OCI-LY7 (cell line): ENCODE results near the gene SETBP1. TPM values are rescaled to one million over a fixed set of nuclear protein-coding genes. Genes with fewer than 3 reads are reported as not detected.

Experiments
- BruUV-seq: library from RNA; stranded (reverse); fragments of 400-500 nt; replicated peaks from 2 replicates; lab custom pipeline; 2021; lab: Mats Ljungman, UMichigan
- CTCF ChIA-PET: fragments of 300-600 bp; sonication (Branson Sonifier 250); formaldehyde crosslinking; loops from one replicate; lab custom pipeline; 2022; ENCODE audit warnings: antibody characterized with exemption; ENCODE audit not compliant: unreplicated experiment; lab: Charles Lee
- POLR2A ChIA-PET: fragments of 300-600 bp; sonication (Branson Sonifier 250); formaldehyde crosslinking; loops from one replicate; lab custom pipeline; 2022; ENCODE audit warnings: antibody characterized with exemption; lab: Charles Lee
- DNase-seq: peaks from one replicate; pipeline ENCODE4 v3.0.0-alpha.2; 2015; ENCODE audit warnings: low spot score
- H2AFZ ChIP-seq: fragments of 200-600 bp; sonication (generic), shearing (Covaris generic); 2 replicates; pipeline ENCODE4 v1.6.1; 2014; ENCODE audit warnings: mild to moderate bottlenecking, antibody characterized with exemption, low read length, moderate library complexity
- H3K27ac ChIP-seq: fragments of 200-600 bp; sonication (generic); 2 replicates; pipeline ENCODE4 v1.5.1; 2014; ENCODE audit warnings: mixed run types, low read depth, mild to moderate bottlenecking, moderate library complexity, low read length, inconsistent platforms; ENCODE audit not compliant: poor library complexity, severe bottlenecking
- H3K36me3 ChIP-seq: fragments of 200-600 bp; sonication (generic); 2 replicates; pipeline ENCODE4 v1.6.1; 2014; ENCODE audit warnings: mild to moderate bottlenecking, antibody characterized with exemption, low read length, moderate library complexity, mixed read lengths; ENCODE audit not compliant: insufficient read depth
- H3K4me1 ChIP-seq: fragments of 200-600 bp; sonication (generic); 2 replicates; pipeline ENCODE4 v1.5.1; 2014; ENCODE audit warnings: mild to moderate bottlenecking, low read length; ENCODE audit not compliant: insufficient read depth, poor library complexity, severe bottlenecking
- H3K4me2 ChIP-seq: fragments of 200-600 bp; sonication (generic); 2 replicates; pipeline ENCODE4 v1.6.1; 2014; ENCODE audit warnings: mild to moderate bottlenecking, low read length
- H3K4me3 ChIP-seq: fragments of 200-600 bp; sonication (generic); 2 replicates; pipeline ENCODE4 v1.5.1; 2014; ENCODE audit warnings: mild to moderate bottlenecking, low read depth, low read length; ENCODE audit not compliant: poor library complexity, severe bottlenecking
- H3K79me2 ChIP-seq: fragments of 200-600 bp; sonication (generic); 2 replicates; pipeline ENCODE4 v1.6.1; 2016; ENCODE audit warnings: low read depth, mild to moderate bottlenecking, low read length, moderate library complexity, mixed read lengths; ENCODE audit not compliant: insufficient read depth
- H3K9me2 ChIP-seq: fragments of 200-600 bp; sonication (generic); 2 replicates; pipeline ENCODE4 v1.6.1; 2016; ENCODE audit warnings: mild to moderate bottlenecking, low read length, mixed read lengths; ENCODE audit not compliant: insufficient read depth
- H3K9me3 ChIP-seq: fragments of 200-600 bp; sonication (generic); 2 replicates; pipeline ENCODE4 v1.6.1; 2014; ENCODE audit warnings: mild to moderate bottlenecking, mixed run types, low read length, mixed read lengths
- H4K20me1 ChIP-seq: fragments of 200-600 bp; sonication (generic); 2 replicates; pipeline ENCODE4 v1.6.1; 2014; ENCODE audit warnings: mild to moderate bottlenecking, antibody characterized with exemption, low read length, moderate library complexity, mixed read lengths; ENCODE audit not compliant: insufficient read depth
- EZH2phosphoT487 ChIP-seq: fragments of 200-600 bp; sonication (generic); IDR thresholded peaks from 2 replicates; pipeline ENCODE4 v1.6.1; 2018; ENCODE audit warnings: low read depth, borderline replicate concordance, mild to moderate bottlenecking, mixed run types, antibody characterized with exemption, low read length, moderate library complexity, mixed read lengths
- intact Hi-C: fragments of 100-400 bp; cut with micrococcal nuclease; formaldehyde crosslinking; loops from one replicate; pipeline ENCODE4 v1.10.0; 2022; ENCODE audit not compliant: unreplicated experiment
- total RNA-seq, 2 experiments: library from RNA; depleted of rRNA in 1 of 2; stranded (reverse); fragments of >200 nt in 1 of 2; shearing (Covaris generic) in 1 of 2; gene quantifications; 2 replicates each; pipeline ENCODE4 v1.2.3, GENCODE V29; 2014 to 2022
- TF ChIP-seq, protein P1 (sequence below): fragments of 200-600 bp; sonication (generic); conservative IDR thresholded peaks from 2 replicates; pipeline ENCODE4 v1.5.1; 2014; ENCODE audit warnings: mild to moderate bottlenecking, antibody characterized with exemption, low read length, moderate library complexity, mixed read lengths

The SETBP1 gene
- total RNA-seq, 2 experiments from 2014 or later, result 2.6 to 9.1 TPM

DNA sequence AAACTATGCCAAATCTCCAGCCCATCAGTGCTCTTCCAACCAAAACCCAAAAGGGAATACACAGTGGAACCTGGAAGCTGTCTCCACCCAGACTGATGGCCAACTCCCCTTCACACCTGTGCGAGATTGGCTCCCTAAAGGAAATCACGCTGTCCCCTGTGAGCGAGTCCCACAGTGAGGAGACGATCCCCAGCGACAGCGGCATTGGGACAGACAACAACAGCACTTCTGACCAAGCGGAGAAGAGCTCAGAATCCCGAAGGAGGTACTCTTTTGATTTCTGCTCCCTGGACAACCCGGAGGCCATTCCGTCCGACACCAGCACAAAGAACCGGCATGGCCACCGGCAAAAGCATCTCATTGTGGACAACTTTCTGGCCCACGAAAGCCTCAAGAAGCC, 271.1 kb downstream of the SETBP1 start:
- no peak for DNase-seq

DNA sequence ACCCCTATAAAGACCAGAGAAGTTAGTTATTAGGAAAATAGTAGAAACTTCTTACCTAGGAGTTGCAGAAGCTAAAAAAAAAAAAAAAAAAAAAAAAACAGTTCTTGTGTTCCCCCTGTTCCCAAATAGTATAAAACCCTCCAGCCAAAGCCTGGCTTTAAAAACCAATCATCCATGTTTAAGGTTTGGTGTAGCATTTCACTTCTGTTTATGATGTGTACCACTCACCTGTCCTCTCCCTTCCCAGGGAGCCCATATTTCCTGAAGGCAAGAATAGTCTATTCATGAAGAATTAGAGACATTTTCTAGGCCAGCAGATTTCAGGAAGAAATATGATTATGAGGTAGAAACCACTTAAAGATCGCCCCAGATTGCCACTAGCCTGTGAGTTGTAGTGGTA, 273.6 kb downstream of the SETBP1 start:
- no peaks in the 10 kb centered on the region for H4K20me1 ChIP-seq
- no peaks in the 10 kb centered on the region for H3K79me2 ChIP-seq
- BruUV-seq, result no TSS peak
- no peaks in the 10 kb centered on the region for H3K4me1 ChIP-seq
- no peak overlapping the region for H2AFZ ChIP-seq
- no peaks in the 10 kb centered on the region for H3K9me3 ChIP-seq
- no peak overlapping the region for H3K4me3 ChIP-seq
- intact Hi-C loops, result no loop called here
- CTCF ChIA-PET, result no interaction called here
- no peaks in the 10 kb centered on the region for H3K36me3 ChIP-seq
- no peak overlapping the region for H3K4me2 ChIP-seq
- H3K9me2 ChIP-seq, result no peaks in the 10 kb centered on the region
- no peak for DNase-seq
- TF ChIP-seq EZH2phosphoT487, result no peak
- TF ChIP-seq, protein P1, sequence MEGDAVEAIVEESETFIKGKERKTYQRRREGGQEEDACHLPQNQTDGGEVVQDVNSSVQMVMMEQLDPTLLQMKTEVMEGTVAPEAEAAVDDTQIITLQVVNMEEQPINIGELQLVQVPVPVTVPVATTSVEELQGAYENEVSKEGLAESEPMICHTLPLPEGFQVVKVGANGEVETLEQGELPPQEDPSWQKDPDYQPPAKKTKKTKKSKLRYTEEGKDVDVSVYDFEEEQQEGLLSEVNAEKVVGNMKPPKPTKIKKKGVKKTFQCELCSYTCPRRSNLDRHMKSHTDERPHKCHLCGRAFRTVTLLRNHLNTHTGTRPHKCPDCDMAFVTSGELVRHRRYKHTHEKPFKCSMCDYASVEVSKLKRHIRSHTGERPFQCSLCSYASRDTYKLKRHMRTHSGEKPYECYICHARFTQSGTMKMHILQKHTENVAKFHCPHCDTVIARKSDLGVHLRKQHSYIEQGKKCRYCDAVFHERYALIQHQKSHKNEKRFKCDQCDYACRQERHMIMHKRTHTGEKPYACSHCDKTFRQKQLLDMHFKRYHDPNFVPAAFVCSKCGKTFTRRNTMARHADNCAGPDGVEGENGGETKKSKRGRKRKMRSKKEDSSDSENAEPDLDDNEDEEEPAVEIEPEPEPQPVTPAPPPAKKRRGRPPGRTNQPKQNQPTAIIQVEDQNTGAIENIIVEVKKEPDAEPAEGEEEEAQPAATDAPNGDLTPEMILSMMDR, result no peak
- H3K27ac ChIP-seq, result no peak overlapping the region
- POLR2A ChIA-PET, result interaction anchor here (0.6 kb wide), 1 partner anchor 319 kb away, joined by 3 read pairs; no protein-coding TSS in a partner anchor

More for the DNA sequence above, 271.1 kb downstream of the SETBP1 start:
- H3K27ac ChIP-seq, result no peak overlapping the region
- ChIA-PET CTCF (no interaction called here), POLR2A (interaction anchor here (0.6 to 0.8 kb wide), 2 partner anchors 10 to 145 kb away, joined by 4 to 5 read pairs; no protein-coding TSS in a partner anchor)
- intact Hi-C loops, result no loop called here
- H3K9me2 ChIP-seq, result no peaks in the 10 kb centered on the region
- no peak overlapping the region for H3K4me3 ChIP-seq
- TF ChIP-seq, protein P1, result no peak
- TF ChIP-seq EZH2phosphoT487, result no peak
- H3K4me1 ChIP-seq, result no peaks in the 10 kb centered on the region
- H3K4me2 ChIP-seq, result no peak overlapping the region
- no peak overlapping the region for H2AFZ ChIP-seq
- H3K36me3 ChIP-seq, result no peaks in the 10 kb centered on the region
- no peaks in the 10 kb centered on the region for H4K20me1 ChIP-seq
- H3K79me2 ChIP-seq, result no peaks in the 10 kb centered on the region
- no peaks in the 10 kb centered on the region for H3K9me3 ChIP-seq
- BruUV-seq, result no TSS peak

- DNase-seq, result no peak
- no peak overlapping the region for H3K4me3 ChIP-seq
- H2AFZ ChIP-seq, result no peak overlapping the region
- H3K9me2 ChIP-seq, result no peaks in the 10 kb centered on the region
- no peaks in the 10 kb centered on the region for H3K9me3 ChIP-seq
- H3K4me2 ChIP-seq, result no peak overlapping the region
- TF ChIP-seq, protein P1, result no peak
- TF ChIP-seq EZH2phosphoT487, result no peak
- BruUV-seq, result no TSS peak
- no peaks in the 10 kb centered on the region for H3K4me1 ChIP-seq
- no peaks in the 10 kb centered on the region for H4K20me1 ChIP-seq
- H3K27ac ChIP-seq, result no peak overlapping the region
- H3K79me2 ChIP-seq, result no peaks in the 10 kb centered on the region
- ChIA-PET POLR2A (no interaction called here), CTCF (no interaction called here)
- H3K36me3 ChIP-seq, result no peaks in the 10 kb centered on the region
- intact Hi-C loops, result no loop called here
These were observed 275.1 kb downstream of the SETBP1 start for GRCh38 chr18:44955825-44956224.
